Hematopoietic multipotent progenitor cell (in vitro differentiated cells): ENCODE results near the gene PIK3CD. TPM values are rescaled to one million over a fixed set of nuclear protein-coding genes. Genes with fewer than 3 reads are reported as not detected.

Experiments
- DNase-seq, 3 donors: peaks; one replicate each; pipeline ENCODE4 v3.0.0-alpha.2; 2011 to 2015; ENCODE audit warnings: low read depth in 2 of 3, low spot score in 2 of 3
- total RNA-seq: library from RNA; depleted of rRNA; stranded (reverse); fragments of >200 nt; gene quantifications from one replicate; pipeline ENCODE4 v1.2.3, GENCODE V29; 2012

PIK3CD gene
- total RNA-seq, 1 donor, result 76.5 TPM

- DNase-seq, result no peak
Observed at GRCh38 chr1:9715536-9716226, 64.2 kb downstream of the PIK3CD start.

DNA sequence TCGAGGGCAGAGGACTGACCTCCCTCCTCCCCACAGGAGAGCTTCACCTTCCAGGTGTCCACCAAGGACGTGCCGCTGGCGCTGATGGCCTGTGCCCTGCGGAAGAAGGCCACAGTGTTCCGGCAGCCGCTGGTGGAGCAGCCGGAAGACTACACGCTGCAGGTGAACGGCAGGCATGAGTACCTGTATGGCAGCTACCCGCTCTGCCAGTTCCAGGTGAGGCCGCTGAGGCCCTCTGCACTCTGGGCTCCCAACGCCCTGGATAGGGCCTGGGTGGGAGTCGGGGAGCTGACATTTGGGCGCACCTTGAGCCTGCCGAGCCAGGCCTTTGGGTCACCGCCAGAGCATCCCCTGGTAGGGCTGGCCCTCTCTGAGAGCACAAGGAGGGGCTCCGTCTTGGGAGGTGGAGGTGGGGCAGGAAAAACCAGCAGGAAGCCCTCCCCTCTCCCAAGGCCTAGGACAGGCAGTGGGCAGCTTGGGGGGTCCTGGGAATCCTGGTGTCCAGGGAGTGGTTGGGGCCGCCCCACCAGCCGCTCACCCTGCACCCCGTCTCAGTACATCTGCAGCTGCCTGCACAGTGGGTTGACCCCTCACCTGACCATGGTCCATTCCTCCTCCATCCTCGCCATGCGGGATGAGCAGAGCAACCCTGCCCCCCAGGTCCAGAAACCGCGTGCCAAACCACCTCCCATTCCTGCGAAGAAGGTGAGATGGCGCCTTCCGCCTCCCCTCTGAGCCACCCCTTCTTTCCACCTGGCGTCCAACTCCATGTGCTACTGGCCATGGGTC lies 65.1 kb downstream of the PIK3CD start:
- DNase-seq, result no peak

GRCh38 chr1:9717193-9718005 lies 65.9 kb downstream of the PIK3CD start:
- DNase-seq, result peak; percentile 68 to 94 (median 92)

- no peak for DNase-seq
Observed at GRCh38 chr1:9718006-9718680, 66.6 kb downstream of the PIK3CD start.

DNA sequence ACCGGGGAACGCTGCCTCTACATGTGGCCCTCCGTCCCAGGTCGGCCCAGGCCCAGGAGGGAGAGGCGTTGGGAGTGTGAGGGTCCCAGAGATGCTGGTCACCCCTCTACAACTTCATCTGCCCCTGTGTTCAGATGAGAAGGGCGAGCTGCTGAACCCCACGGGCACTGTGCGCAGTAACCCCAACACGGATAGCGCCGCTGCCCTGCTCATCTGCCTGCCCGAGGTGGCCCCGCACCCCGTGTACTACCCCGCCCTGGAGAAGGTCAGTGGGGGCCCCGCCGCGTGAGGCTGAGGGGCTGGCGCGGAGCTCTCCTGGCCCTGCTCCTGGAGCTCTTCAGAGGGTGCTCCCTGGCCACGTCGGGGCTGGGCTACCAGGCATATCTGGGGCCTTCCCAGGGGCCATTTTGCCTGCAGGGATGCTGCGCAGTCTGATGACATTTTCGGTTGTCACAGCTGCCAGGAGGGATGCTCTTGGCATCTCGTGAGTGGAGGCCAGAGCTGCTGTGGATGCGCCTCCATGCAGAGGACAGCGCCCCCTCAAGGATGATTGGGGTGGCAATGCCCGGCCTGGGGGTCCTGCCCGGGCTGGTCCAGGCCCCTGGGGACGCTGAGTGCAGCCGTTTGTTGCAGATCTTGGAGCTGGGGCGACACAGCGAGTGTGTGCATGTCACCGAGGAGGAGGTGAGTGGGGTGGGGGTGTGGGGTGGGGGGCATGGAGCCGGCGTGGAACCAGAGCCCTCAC lies 68.6 kb downstream of the PIK3CD start:
- no peak for DNase-seq

DNA sequence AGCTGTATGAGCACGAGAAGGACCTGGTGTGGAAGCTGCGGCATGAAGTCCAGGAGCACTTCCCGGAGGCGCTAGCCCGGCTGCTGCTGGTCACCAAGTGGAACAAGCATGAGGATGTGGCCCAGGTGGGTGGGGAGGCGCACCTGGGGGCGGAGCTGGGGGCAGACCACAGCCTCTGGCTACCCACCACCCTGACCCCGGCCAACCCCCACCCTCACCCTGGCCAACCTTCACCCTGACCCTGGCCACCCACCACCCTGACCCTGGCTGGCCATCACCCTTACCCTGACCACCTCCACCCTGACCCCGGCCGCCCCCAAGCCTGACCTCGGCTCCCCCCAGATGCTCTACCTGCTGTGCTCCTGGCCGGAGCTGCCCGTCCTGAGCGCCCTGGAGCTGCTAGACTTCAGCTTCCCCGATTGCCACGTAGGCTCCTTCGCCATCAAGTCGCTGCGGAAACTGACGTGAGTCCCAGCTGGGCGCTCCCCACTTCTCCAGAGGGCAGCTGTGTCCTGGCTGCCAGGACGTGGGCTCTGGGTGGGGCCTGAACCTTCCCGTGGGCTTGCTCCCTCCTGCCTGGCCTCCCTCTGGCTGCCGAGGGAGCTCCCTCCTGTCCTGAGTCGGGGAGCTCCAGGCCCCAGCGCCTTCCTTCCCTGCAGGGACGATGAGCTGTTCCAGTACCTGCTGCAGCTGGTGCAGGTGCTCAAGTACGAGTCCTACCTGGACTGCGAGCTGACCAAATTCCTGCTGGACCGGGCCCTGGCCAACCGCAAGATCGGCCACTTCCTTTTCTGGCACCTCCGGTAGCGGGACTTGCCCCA lies 69.5 kb downstream of the PIK3CD start:
- DNase-seq, result no peak

DNA sequence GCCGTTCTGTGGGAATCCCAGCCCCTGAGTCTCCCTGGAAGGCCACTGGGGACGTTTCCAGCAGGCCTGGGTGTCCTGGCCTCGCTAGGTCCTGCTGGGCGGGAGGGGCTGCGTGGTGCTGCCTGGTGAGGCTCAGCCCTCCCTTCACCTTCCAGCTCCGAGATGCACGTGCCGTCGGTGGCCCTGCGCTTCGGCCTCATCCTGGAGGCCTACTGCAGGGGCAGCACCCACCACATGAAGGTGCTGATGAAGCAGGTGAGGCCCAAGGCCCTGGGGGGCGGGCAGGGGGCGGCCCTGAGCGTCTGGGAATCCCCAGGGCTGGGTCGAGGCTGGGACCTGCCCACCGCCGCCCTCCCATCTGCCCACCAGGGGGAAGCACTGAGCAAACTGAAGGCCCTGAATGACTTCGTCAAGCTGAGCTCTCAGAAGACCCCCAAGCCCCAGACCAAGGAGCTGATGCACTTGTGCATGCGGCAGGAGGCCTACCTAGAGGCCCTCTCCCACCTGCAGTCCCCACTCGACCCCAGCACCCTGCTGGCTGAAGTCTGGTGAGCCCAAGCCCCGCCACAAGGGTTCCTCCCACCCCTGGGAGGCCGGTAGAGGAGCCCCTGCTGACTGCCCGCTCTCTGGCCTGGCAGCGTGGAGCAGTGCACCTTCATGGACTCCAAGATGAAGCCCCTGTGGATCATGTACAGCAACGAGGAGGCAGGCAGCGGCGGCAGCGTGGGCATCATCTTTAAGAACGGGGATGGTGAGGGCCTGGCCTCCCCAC lies 70.3 kb downstream of the PIK3CD start:
- peak in 2 of 3 donors; percentile 63 to 69 for DNase-seq

GRCh38 chr1:9722378-9722749 lies 70.8 kb downstream of the PIK3CD start:
- no peak for DNase-seq

- DNase-seq, result no peak
Observed at GRCh38 chr1:9723068-9723805, 71.7 kb downstream of the PIK3CD start.

DNA sequence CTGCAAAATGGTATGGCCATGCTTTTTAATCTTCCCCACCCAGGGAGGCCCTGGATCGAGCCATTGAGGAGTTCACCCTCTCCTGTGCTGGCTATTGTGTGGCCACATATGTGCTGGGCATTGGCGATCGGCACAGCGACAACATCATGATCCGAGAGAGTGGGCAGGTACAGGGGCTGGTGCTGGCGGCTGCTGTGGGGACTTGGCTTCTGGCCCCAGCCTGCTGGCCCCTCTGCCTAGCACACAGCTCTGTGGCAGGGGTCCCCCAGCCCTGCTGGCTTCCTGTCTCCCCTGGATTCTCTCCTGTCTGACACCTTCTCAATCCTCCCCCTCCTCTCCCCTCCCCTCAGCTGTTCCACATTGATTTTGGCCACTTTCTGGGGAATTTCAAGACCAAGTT lies 72.4 kb downstream of the PIK3CD start:
- DNase-seq, result no peak

DNA sequence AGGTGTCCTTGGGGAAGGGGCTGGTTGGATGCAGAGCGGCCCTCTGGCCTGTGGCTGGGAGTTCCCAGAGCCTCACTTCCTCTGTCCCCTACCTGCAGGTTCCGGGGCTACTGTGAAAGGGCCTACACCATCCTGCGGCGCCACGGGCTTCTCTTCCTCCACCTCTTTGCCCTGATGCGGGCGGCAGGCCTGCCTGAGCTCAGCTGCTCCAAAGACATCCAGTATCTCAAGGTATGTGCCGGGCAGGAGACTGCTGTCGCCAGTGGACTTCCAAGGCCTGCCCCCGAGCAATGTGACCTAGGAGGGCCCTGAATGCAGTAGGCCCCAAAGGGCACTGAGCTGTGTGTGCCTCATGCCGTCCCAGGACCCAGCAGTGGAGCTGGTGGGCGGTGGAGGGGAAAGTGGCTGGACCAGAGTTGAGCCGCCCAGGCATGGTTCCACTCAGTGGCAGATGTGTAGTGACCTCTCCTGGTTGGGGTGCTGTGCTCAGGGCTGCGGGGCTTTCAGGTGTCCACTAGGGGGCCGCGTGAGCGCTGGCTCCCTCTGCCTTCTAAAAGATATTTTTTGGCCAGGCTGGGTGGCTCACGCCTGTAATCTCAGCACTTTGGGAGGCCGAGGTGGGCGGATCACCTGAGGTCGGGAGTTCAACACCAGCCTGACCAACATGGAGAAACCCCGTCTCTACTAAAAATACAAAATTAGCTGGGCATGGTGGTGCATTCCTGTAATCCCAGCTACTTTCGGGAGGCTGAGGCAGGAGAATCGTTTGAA lies 73.4 kb downstream of the PIK3CD start:
- peak in 2 of 3 donors; percentile 65 to 73 for DNase-seq

DNA sequence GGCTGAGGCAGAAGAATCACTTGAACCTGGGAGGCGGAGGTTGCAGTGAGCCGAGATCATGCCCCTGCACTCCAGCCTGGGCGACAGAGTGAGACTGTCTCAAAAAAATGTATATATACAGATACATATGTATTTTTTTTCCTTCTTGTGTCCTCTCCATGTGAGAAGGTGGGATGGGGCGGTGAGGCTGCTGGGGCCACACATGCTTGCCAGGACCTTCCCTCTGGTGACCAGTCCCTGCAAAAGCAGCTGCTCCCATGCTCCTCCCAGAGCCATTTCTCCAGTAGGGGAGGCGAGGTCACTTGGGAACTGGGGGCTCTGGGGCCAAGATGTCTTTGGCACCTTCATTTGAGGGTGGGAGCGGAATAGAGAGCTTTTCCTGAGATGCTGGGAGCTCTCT lies 74.9 kb downstream of the PIK3CD start:
- no peak for DNase-seq

- DNase-seq, result no peak
Observed at GRCh38 chr1:9726905-9727595, 75.5 kb downstream of the PIK3CD start.

- no peak for DNase-seq
Observed at GRCh38 chr1:9728451-9729295, 77.1 kb downstream of the PIK3CD start.

DNA sequence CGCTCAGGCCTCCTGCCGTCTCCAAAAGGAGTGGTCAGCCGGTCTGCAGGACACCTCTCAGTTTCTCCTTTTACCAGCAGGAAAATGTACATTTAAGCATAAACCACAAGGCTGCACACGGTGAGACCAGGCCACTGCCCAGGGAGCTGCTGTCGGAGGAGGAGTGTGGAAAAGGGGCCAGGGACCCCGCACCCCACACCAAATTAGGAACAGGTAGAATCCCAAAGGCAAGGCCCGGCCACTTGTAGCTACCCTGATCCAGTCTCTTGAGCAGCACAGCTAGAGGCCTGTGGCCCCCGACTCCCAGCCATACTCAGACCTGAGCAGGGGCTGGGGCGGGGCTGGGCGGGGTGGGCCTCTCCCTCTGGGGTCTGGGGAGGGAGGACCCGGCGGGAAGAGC lies 78.0 kb downstream of the PIK3CD start:
- no peak for DNase-seq
